Colonic mucosa (tissue), 4 donors: Measurements from ENCODE around the gene CCL18. TPM values are rescaled to one million over a fixed set of nuclear protein-coding genes. Genes with fewer than 3 reads are reported as not detected.
"Not testable (repeated sequence)": the region's sequence is repeated elsewhere in the genome, so short reads cannot be mapped to it uniquely, and the experiment has no call there.

Source experiments
- DNase-seq: peaks from one replicate; pipeline ENCODE4 v3.0.0-alpha.2; 2020
- H3K27ac ChIP-seq: fragments of 200-600 bp; one replicate; pipeline ENCODE4 v1.8.0; 2021
- H3K27me3 ChIP-seq: fragments of 200-600 bp; one replicate; pipeline ENCODE4 v1.8.0; 2021
- H3K36me3 ChIP-seq: fragments of 200-600 bp; one replicate; pipeline ENCODE4 v1.8.0; 2021
- H3K4me1 ChIP-seq: fragments of 200-600 bp; one replicate; pipeline ENCODE4 v1.8.0; 2021; ENCODE audit warnings: mild to moderate bottlenecking
- H3K4me3 ChIP-seq: fragments of 200-600 bp; one replicate; pipeline ENCODE4 v1.8.0; 2021
- H3K9ac ChIP-seq, 2 donors: one replicate each; pipeline ENCODE4 v1.7.0; 2013; ENCODE audit warnings: control low read depth in 2 of 2, low read depth in 2 of 2, low read length in 2 of 2
- H3K9me3 ChIP-seq: fragments of 200-600 bp; one replicate; pipeline ENCODE4 v1.8.0; 2021
- CTCF ChIP-seq: fragments of 200-600 bp; IDR thresholded peaks from one replicate; pipeline ENCODE4 v1.8.0; 2022; ENCODE audit warnings: antibody characterized with exemption, mild to moderate bottlenecking
- intact Hi-C: fragments of 100-400 bp; cut with DNase I; formaldehyde crosslinking; loops from one replicate; pipeline ENCODE4 v1.14.1; 2022
- total RNA-seq, 2 donors: library from RNA; stranded (reverse); fragmentation: NEBNext Ultra II Directional in 1 of 2; extraction: Animal tissue kit (Norgen Biotek cat#: 25700) in 1 of 2; gene quantifications; one replicate each; pipeline ENCODE4 v1.2.1, GENCODE V29; 2021
- donor health status: healthy.
- donor health status: DM: no; HTN: no; CAD: no.
- donor health status: DM: no; HTN: no; CAD: no.

CCL18 gene
- total RNA-seq, 2 donors from 2014 or later: 0.54 to 3.5 TPM

GRCh38 chr17:36085765-36086164, 21.7 kb downstream of the CCL18 start:
- no peaks in the 10 kb centered on the region for H3K9me3 ChIP-seq
- DNase-seq: no peak
- no peaks in the 10 kb centered on the region for H3K36me3 ChIP-seq
- H3K4me3 ChIP-seq: no peak overlapping the region
- H3K9ac ChIP-seq: no peak overlapping the region
- H3K27ac ChIP-seq: no peak overlapping the region
- no peaks in the 10 kb centered on the region for H3K27me3 ChIP-seq
- TF ChIP-seq CTCF: no peak
- intact Hi-C loops: no loop called here
- no peaks in the 10 kb centered on the region for H3K4me1 ChIP-seq

GRCh38 chr17:36086791-36087190, 22.7 kb downstream of the CCL18 start:
- no peak for DNase-seq
- H3K36me3 ChIP-seq: no peaks in the 10 kb centered on the region
- H3K27ac ChIP-seq: no peak overlapping the region
- no peak overlapping the region for H3K4me3 ChIP-seq
- intact Hi-C loops: no loop called here
- no peak overlapping the region for H3K9ac ChIP-seq
- H3K27me3 ChIP-seq: no peaks in the 10 kb centered on the region
- H3K4me1 ChIP-seq: no peaks in the 10 kb centered on the region
- H3K9me3 ChIP-seq: no peaks in the 10 kb centered on the region
- TF ChIP-seq CTCF: no peak

- H3K27me3 ChIP-seq, intact Hi-C loops, H3K27ac ChIP-seq, H3K9me3 ChIP-seq, H3K4me1 ChIP-seq, H3K9ac ChIP-seq, DNase-seq, H3K36me3 ChIP-seq, H3K4me3 ChIP-seq: not testable (repeated sequence)
These were observed 23.4 kb downstream of the CCL18 start for GRCh38 chr17:36087471-36087870.

- H3K36me3 ChIP-seq, intact Hi-C loops, H3K27me3 ChIP-seq, H3K4me3 ChIP-seq, H3K4me1 ChIP-seq, H3K9me3 ChIP-seq, H3K27ac ChIP-seq, H3K9ac ChIP-seq, DNase-seq: not testable (repeated sequence)
These were observed 24.0 kb downstream of the CCL18 start for GRCh38 chr17:36087897-36088572.

- Histone ChIP-seq H3K4me3 (no peak overlapping the region), H3K27me3 (no peaks in the 10 kb centered on the region), H3K9me3 (no peaks in the 10 kb centered on the region), H3K9ac (no peak overlapping the region), H3K27ac (no peak overlapping the region), H3K36me3 (no peaks in the 10 kb centered on the region), H3K4me1 (no peaks in the 10 kb centered on the region)
- no peak for DNase-seq
- no peak for TF ChIP-seq CTCF
- intact Hi-C loops: no loop called here
These were observed 24.7 kb downstream of the CCL18 start for GRCh38 chr17:36088670-36089338.

- no peak overlapping the region for H3K9ac ChIP-seq
- no peaks in the 10 kb centered on the region for H3K4me1 ChIP-seq
- no peak overlapping the region for H3K27ac ChIP-seq
- H3K27me3 ChIP-seq: no peaks in the 10 kb centered on the region
- no peak for TF ChIP-seq CTCF
- no peaks in the 10 kb centered on the region for H3K36me3 ChIP-seq
- intact Hi-C loops: no loop called here
- DNase-seq: no peak
- H3K4me3 ChIP-seq: no peak overlapping the region
- H3K9me3 ChIP-seq: no peaks in the 10 kb centered on the region
These were observed 25.3 kb downstream of the CCL18 start for GRCh38 chr17:36089339-36089865.
